GM19099 (cell line): Measurements from ENCODE around the gene PLPPR1.

Experiments
- POLR2A ChIP-seq: IDR thresholded peaks from 3 replicates; pipeline ENCODE4 v1.6.1; 2011; ENCODE audit warnings: low read depth; ENCODE audit not compliant: insufficient read length; ENCODE audit errors: extremely low read depth

Gene PLPPR1

GRCh38 chr9:101264727-101265126 is 236.2 kb downstream of the PLPPR1 start:
- TF ChIP-seq POLR2A, result no peak

- TF ChIP-seq POLR2A, result no peak
Observed at GRCh38 chr9:101265261-101265660, 236.7 kb downstream of the PLPPR1 start.

DNA sequence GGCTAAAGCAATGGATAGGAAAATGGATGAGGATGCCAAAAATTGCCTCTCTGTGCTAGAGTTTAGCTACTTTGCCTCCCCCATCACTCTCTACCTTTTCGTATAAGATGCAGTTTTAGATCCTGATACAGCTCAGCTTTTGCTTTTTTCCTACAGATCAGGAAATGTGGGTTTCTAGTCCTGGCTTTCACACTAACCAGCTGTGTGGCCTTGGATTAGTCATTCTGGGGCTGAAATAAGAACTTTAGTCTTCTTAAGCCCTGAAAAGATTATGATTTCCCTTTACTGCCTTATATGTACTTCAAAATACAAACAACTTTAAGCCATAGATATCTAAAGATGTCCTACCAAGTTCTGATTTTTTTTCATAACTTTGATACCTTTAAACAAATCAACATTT is 239.9 kb downstream of the PLPPR1 start:
- no peak for TF ChIP-seq POLR2A

DNA sequence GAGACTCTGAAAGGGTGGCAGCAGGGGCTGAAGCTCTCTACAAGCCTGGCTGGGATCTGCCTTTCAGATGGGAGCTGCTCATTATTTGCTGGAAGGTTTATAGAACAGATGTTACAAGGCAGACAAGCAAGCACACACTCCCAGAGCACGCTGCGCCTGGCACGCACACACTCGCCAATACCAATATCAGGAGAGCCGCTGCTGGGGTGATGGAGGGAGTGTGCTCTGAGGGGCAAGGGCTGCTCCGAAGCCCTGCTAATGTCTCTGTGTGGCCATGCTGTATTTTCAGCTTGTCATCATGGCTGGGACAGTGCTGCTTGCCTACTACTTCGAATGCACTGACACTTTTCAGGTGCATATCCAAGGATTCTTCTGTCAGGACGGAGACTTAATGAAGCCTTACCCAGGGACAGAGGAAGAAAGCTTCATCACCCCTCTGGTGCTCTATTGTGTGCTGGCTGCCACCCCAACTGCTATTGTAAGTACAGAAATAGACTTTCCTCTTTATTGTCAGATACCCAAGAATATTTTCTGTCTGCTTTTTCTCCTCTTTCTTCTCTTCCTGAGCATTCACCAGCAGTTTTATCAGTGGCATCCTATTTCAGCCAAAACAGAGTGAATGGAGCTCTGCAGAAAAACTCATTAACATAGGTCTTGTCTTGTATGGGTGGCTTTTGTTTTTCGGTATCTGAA is 241.2 kb downstream of the PLPPR1 start:
- no peak for TF ChIP-seq POLR2A

- no peak for TF ChIP-seq POLR2A
Observed at GRCh38 chr9:101270302-101270701, 241.8 kb downstream of the PLPPR1 start.

DNA sequence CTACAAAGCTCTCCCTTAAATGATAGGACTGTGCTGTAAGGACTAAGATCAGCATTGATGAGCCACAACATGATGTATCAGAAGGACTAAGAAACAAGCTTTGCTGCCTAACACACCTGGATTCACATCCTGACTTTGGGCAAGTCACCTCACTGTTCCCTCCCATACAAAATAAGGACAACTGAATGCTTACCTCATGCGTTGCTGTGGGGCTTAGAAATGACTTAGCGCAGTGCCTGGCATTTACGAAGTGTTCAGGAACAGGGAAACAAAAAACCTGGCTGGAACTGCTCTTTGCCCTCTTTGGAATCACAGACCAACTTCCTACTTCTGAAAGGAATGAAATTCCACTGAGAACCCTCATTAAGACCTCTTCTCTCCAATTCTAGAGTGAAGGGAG is 242.6 kb downstream of the PLPPR1 start:
- no peak for TF ChIP-seq POLR2A

DNA sequence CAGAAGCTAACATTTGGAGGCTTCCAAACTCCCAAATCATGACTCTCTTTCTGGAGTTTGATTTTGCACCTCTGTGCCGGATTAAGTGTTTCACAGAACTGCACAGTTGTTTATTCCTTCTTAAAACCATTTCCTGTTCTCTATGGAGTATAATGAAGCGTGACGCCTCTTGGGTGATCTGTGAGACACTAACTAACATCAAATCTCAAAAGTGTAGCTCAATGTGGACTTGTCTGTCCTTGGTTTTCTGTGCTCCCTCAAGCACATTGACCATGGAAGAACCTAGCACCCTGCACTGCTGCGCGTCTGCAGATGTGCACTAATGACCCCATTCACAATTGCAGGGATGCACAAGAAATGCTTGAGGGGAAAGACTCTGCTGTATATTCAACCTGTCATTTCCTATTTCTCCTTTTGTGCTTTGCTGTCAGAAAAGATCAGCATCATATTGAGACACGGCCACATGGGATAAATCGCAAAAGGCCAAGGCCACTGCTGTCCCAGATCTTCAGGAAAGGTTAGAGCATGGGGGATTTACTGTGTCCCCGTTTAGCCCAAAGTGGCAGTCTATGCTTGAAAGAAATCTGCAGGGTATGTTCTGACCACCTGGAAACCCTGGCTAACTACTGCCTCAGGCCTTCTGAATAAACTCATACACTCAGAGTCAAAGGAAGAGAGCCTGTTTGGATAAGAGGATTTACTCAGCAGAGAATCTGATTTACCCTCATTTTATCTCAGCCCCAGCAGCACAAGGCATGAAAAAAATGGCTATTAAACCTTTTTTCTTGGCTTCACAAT is 246.6 kb downstream of the PLPPR1 start:
- no peak for TF ChIP-seq POLR2A

DNA sequence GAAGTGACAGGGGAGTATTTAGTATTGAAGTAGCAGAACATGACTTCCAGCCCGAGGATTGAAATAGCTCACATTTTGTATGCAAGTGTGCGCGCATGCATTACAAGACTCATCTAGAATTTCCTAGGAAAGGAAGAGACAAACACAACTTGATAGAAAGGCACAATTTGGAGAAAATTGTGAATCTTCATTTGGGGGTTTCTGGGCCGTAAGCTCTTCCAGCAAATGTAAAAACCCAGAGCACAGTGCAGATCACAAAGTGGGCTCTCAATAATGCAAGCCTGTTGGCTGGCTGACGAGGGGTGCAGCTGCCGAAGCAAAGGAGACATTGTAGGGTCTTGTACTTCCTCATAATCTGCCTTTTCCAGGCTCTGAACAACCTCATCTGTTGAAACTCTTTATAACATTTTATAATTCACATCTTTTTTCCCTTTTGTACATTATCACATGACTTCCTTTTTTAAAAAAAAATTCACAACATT is 247.3 kb downstream of the PLPPR1 start:
- TF ChIP-seq POLR2A, result no peak

DNA sequence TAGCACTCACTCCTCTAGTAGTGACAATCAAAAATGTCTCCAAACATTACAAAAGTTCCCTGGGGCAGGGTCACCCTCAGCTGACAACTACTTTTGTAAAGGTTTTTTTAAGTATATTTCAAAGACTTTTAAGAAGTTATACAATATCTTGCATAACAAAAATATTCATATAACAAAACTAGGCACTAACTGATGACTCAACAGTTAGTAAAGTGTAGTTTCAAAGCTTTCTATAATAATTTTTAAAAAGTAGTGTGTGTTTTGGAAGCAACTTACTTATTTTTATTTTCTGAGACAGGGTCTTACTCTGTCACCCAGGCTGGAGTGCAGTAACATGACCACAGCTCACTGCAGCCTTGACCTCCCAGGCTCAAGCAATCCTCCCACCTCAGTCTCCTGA is 271.4 kb downstream of the PLPPR1 start:
- no peak for TF ChIP-seq POLR2A

- TF ChIP-seq POLR2A, result no peak
Observed at GRCh38 chr9:101307051-101307450, 278.5 kb downstream of the PLPPR1 start.

- no peak for TF ChIP-seq POLR2A
Observed at GRCh38 chr9:101307524-101308213, 279.1 kb downstream of the PLPPR1 start.

DNA sequence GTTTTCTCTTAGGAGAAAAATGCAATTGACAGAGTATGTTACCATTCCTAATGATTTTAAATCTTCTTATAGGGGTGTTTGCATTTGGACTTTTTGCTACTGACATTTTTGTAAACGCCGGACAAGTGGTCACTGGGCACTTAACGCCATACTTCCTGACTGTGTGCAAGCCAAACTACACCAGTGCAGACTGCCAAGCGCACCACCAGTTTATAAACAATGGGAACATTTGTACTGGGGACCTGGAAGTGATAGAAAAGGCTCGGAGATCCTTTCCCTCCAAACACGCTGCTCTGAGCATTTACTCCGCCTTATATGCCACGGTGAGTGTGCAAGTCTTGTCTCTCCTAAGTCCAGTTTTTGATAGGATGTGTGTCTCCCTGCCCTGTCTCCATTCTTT is 280.6 kb downstream of the PLPPR1 start:
- TF ChIP-seq POLR2A, result no peak

DNA sequence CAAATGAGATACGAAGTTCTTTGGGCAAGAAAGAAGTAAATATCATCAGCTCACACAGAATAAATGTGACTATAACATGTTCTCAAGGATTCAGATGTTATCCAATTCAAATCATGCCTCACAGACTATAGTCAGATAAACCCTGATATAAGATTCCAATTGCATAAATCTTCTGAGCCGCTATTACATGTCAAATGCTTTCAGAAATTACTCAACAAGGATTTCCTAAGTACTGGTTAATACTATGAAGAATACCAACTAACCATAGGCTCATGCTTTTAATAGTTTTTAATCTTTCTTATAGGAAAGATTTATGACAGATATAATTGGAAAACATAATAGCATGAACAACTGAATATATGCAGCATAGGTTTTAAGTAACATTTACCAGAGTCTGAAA is 282.7 kb downstream of the PLPPR1 start:
- no peak for TF ChIP-seq POLR2A

DNA sequence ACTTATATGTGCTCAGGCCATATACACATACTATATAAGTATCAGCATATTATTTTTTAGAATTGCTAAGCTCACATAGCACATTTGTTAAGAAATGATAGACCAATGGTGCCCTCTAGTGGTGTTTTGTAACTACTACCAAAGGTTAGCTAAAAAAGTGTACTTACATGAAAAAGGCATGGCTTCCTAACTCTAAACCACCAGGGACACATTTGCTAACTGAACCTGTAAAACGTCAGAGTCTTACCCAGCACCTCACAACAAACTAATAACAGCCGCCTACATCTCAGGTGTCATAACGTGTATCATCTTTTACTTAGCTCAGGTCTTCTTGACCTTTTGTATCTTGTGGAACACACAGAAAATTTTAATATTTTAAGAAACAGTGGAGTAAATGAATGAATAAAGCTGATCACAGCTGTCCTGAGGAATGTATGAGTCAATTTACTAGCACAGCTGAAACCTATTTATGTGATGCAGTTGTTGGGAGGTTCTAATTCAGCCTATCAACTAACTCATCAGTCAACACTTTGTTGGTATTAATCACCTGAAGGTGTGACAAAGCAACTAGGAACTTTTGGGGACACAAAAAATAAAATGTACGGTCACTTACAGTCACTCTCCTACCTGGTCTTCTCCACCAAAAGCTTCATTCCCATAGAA is 283.4 kb downstream of the PLPPR1 start:
- no peak for TF ChIP-seq POLR2A

DNA sequence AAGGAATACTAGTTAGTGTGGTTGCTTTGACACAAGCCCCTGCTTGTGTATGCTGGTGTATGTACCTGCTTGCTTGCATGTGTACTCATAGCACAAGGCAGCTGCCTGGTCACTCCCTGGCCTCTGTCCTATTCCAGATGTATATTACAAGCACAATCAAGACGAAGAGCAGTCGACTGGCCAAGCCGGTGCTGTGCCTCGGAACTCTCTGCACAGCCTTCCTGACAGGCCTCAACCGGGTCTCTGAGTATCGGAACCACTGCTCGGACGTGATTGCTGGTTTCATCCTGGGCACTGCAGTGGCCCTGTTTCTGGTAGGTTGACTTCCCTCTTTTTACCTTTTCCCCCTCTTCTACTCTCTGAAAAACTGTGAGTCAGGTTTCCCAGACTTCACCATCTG is 284.1 kb downstream of the PLPPR1 start:
- no peak for TF ChIP-seq POLR2A
